T1000 (cell line): ENCODE results near the gene KDSR.

Source experiments
- DNase-seq: peaks from one replicate; lab custom pipeline; 2025; ENCODE audit warnings: mixed read lengths; lab: John Stamatoyannopoulos, UW

KDSR gene

DNA sequence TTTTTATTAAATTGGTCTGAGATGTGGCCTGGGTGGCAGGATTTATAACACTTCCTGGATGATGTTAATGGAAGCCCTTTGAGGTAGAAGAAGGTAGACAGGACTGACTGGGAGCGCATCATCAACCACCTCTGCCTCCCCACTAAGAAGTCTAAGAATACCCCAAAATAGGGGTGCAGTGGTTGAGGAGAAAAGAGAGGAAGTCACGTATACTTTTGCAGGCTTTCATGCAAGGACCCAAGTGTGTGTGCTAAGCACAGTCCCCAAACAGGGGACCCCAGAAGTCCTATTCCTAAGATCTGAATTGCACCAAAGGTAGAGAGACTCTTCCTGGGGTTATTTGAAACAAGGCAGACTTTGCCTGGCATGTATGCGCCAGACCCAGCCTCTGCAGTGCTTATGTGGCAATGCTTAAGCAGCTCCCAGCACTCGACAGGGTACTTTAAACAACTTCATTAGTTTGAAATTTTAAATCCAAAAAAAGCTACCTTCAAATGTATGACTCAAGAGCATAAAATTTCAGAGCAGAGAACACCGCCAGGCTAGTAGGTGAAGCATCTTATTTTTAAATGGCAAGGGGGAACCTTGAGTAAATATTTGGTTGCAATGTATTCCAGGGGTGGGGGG, 82.7 kb downstream of the KDSR start:
- no peak for DNase-seq

DNA sequence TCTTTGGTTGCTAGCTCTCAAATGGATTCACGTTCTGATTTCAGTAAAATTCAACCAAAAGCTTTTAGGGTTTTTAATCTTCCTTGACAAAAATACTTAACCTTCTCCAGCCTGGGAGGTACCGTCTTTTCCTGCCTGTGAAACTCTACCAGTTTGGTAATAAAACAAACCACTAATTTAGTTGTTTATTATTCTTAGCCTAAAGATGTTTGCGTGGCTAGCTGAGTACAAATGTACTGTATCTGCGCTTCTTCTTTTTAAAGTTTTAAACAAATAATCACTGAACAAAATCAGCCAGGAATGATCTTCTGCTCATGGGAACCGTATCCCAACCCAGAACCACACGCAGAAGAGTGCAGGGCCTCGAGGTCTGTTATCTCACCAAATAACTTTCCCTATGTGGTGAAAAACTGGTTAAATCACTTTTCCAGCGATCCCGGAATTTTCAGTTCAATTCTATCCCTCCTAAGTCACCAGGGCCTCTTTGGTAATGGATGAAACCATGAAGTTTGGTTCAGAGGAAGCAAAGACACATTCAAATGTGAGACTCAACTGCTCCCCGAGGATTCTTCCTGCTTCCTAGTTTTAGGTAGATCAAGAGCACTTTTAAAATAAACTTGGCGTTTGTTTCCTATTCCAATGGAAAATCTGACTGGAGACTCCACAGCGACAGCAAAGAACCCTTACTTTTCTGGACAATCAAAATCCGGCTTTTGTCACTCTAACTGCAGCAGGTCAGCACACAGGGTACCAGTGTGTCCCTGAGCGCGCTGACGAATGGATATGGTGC, 83.5 kb downstream of the KDSR start:
- DNase-seq, result no peak

DNA sequence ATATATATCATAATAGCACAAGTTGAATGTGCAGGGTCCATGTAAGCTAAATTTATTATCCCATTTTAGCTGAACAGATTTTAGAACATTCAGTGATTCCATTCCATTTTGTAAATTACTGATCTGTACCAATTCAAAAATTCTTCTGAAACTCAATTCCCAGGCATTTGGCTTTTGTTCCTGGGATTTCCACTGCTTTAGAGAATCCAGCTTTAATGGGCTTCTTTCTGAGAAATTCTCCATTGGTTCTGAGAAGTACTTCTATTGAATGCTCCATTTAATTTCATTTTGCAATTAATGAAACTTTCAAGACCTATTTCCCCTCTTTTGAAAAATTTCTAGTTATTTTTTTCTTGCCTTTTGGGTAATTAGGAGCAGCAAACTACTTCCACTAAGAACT, 84.2 kb downstream of the KDSR start:
- no peak for DNase-seq
